ENCODE data around the gene TNFSF15.

DNA sequence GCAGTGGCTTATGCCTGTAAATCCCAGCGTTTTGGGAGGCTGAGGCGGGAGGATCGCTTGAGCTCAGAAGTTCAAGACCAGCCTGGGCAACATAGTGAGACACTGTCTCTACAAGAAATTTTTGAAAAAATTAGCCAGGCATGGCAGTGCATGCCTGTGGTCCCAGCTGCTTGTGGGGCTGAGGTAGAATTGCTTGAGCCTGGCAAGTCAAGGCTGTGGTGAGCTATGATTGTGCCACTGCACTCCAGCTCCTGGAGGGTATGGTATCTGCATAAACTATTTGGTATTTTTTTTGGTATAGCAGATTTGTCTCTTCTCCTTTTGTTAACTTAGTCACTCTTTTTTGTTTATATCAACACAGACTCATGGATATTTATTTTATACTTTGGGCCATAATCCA lies 62.4 kb downstream of the TNFSF15 start:
- no peak for TF ChIP-seq FOXA1 (IDR thresholded peaks at IDR 0.05)
- TF ChIP-seq SUZ12 (IDR thresholded peaks at IDR 0.05): no peak
